ENCODE measurements around the gene UQCC2. TPM values are rescaled to one million over a fixed set of nuclear protein-coding genes. Genes with fewer than 3 reads are reported as not detected.

UQCC2 gene
- total and polyA plus RNA-seq, 2 of the 8 experiments (the other 6 are each of a cell fraction or from before 2014, with no cell fraction given): 52.1 to 104 TPM

- CTCF ChIA-PET (ENCODE audit: partially characterized antibody): interaction anchor here (0.6 to 10.8 kb wide), 6 partner anchors 8 to 157 kb away, joined by 3 to 102 read pairs (median 6); partner anchors contain the start of gene BAK1
- FAIRE-seq: no peak
Measured at GRCh38 chr6:33651403-33651802, 60.1 kb downstream of the UQCC2 start.

More at GRCh38 chr6:33651403-33651802, 60.1 kb downstream of the UQCC2 start:
- Histone ChIP-seq H4K8ac (ENCODE audit: extremely low read depth, insufficient read depth, low read length) (no peak overlapping the region), H3K9ac (replicated peaks in 1 of 4; ENCODE audit: extremely low read depth in 1 of 4, low read depth in 3 of 4, low read length in 3 of 4) (no peak overlapping the region), H3K4me1 (replicated peaks in 1 of 4; ENCODE audit: control insufficient read depth in 3 of 4, insufficient read depth in 4 of 4, low read length in 3 of 4) (peaks cover 0 to 4% (median 2%) of the 10 kb centered on the region in 4 experiments; a peak in 4 of 7 replicates), H2AFZ (ENCODE audit: low read length) (no peak overlapping the region), H3K23me2 (ENCODE audit: low read depth, low read length) (peaks cover 2% of the 10 kb centered on the region; the same call in 1 of the 2 replicates), H3K9me3 (ENCODE audit: insufficient read depth in 2 of 2, low read depth in 1 of 2, low read length in 1 of 2) (no peaks in the 10 kb centered on the region), H3K56ac (replicated peaks; ENCODE audit: insufficient read length, low read depth, low read length) (no peak overlapping the region), H3K23ac (ENCODE audit: insufficient read length) (no peak overlapping the region), H3K4me2 (ENCODE audit: insufficient read depth in 1 of 2, low read depth in 2 of 2, low read length in 2 of 2) (no peak overlapping the region), H2BK5ac (ENCODE audit: low read depth, low read length) (no peak overlapping the region), H3K36me3 (ENCODE audit: control insufficient read depth in 2 of 4, insufficient read depth in 4 of 4, low read length in 3 of 4) (no peaks in the 10 kb centered on the region; a peak in 1 of 8 replicates), H2AK5ac (ENCODE audit: low read depth, low read length) (no peak overlapping the region), H3K4me3 (ENCODE audit: extremely low read depth in 1 of 4, insufficient read depth in 2 of 4, low read depth in 3 of 4, low read length in 4 of 4) (no peak overlapping the region), H2BK20ac (ENCODE audit: low read length) (no peak overlapping the region), H3K18ac (ENCODE audit: extremely low read depth, low read length) (no peak overlapping the region), H3K4ac (replicated peaks; ENCODE audit: insufficient read length, low read depth, low read length) (no peak overlapping the region), H3K79me1 (ENCODE audit: low read depth, low read length) (peaks cover 6% of the 10 kb centered on the region), H2BK12ac (ENCODE audit: low read depth, low read length) (no peak overlapping the region), H3K27me3 (replicated peaks in 1 of 4; ENCODE audit: control insufficient read depth in 3 of 4, extremely low read depth in 1 of 4, insufficient read depth in 3 of 4, low read length in 3 of 4) (no peaks in the 10 kb centered on the region), H4K91ac (replicated peaks; ENCODE audit: insufficient read length, low read length) (no peak overlapping the region), H2BK120ac (replicated peaks; ENCODE audit: low read depth, low read length) (no peak overlapping the region), H4K20me1 (replicated peaks in 1 of 2; ENCODE audit: control insufficient read depth in 1 of 2, insufficient read depth in 2 of 2, low read length in 2 of 2) (peaks cover 0 to 3% of the 10 kb centered on the region in 2 experiments), H3K79me2 (ENCODE audit: control insufficient read depth in 1 of 2, insufficient read depth in 2 of 2, low read length in 2 of 2) (no peaks in the 10 kb centered on the region), H2BK15ac (ENCODE audit: low read length) (no peak overlapping the region), H3K27ac (ENCODE audit: low read depth, low read length) (no peak overlapping the region), H3K14ac (ENCODE audit: insufficient read length) (no peak overlapping the region), H4K5ac (ENCODE audit: insufficient read length, low read depth, low read length) (no peak overlapping the region)
- no peak for DNase-seq (ENCODE audit: low read depth in 1 of 2, low spot score in 2 of 2)
- TF ChIP-seq CHD2 (IDR thresholded peaks at IDR 0.05; ENCODE audit: low read length) (no peak), RNF2 (IDR thresholded peaks at IDR 0.05; ENCODE audit: borderline replicate concordance, low read depth, low read length, missing control alignments, poor library complexity, severe bottlenecking) (no peak), KDM5A (IDR thresholded peaks at IDR 0.05; ENCODE audit: low read length) (no peak), SP1 (IDR thresholded peaks at IDR 0.05; ENCODE audit: low read depth, low read length) (no peak), ATF3 (IDR thresholded peaks at IDR 0.05; ENCODE audit: insufficient read depth, low read depth, low read length) (no peak), MAX (IDR thresholded peaks at IDR 0.05) (no peak)
- WGBS, 2 experiments (ENCODE audit: extremely low coverage in 1 of 2, insufficient coverage in 1 of 2, insufficient read length in 1 of 2, insufficient replicate concordance in 2 of 2, low coverage in 1 of 2, low lambda C conversion rate in 2 of 2, missing lambda C conversion rate in 1 of 2): 92% methylated on average over 4 of the region's 4 CpGs; no CpG with 5 or more reads in 1 of the 2 experiments
- POLR2A ChIA-PET (ENCODE audit: partially characterized antibody): interaction anchor here (1.2 to 2.1 kb wide), 4 partner anchors 8 to 21 kb away, joined by 4 to 8 read pairs (median 5); no protein-coding TSS in a partner anchor
